Small intestine (tissue), 7 donors: ENCODE data around the gene SV2C. TPM values are rescaled to one million over a fixed set of nuclear protein-coding genes. Genes with fewer than 3 reads are reported as not detected.

ENCODE experiments used
- DNase-seq, 2 donors: peaks; one replicate each; pipeline versions ENCODE4 v3.0.0 to v3.0.0-alpha.2; 2013
- FAIRE-seq: peaks from 2 replicates; lab custom pipeline; 2012; peaks lifted over from hg19 to GRCh38; lab: Jason Lieb, UNC
- H3K27ac ChIP-seq, 3 donors: one replicate each; pipeline ENCODE4 v1.5.1; 2013; ENCODE audit warnings: low read length in 2 of 3, mild to moderate bottlenecking in 2 of 3, control low read depth in 1 of 3, inconsistent platforms in 1 of 3, low read depth in 1 of 3, moderate library complexity in 1 of 3
- H3K27me3 ChIP-seq, 3 donors: one replicate each; pipeline ENCODE4 v1.6.1; 2013; ENCODE audit warnings: low read length in 3 of 3, inconsistent platforms in 1 of 3; ENCODE audit not compliant: control insufficient read depth in 3 of 3, insufficient read depth in 3 of 3
- H3K36me3 ChIP-seq, 3 donors: one replicate each; pipeline ENCODE4 v1.6.1; 2013; ENCODE audit warnings: low read length in 3 of 3, inconsistent platforms in 1 of 3, low read depth in 1 of 3, mild to moderate bottlenecking in 1 of 3, moderate library complexity in 1 of 3; ENCODE audit not compliant: control insufficient read depth in 3 of 3, insufficient read depth in 2 of 3
- H3K4me1 ChIP-seq, 3 donors: one replicate each; pipeline ENCODE4 v1.6.1; 2013; ENCODE audit warnings: low read length in 2 of 3, inconsistent platforms in 1 of 3, low read depth in 1 of 3, mild to moderate bottlenecking in 1 of 3, moderate library complexity in 1 of 3; ENCODE audit not compliant: control insufficient read depth in 3 of 3, insufficient read depth in 2 of 3
- H3K4me3 ChIP-seq, 3 donors: one replicate each; pipeline ENCODE4 v1.5.1; 2013; ENCODE audit warnings: low read length in 3 of 3, control low read depth in 1 of 3, inconsistent platforms in 1 of 3, low read depth in 1 of 3, mild to moderate bottlenecking in 1 of 3, moderate library complexity in 1 of 3
- H3K9me3 ChIP-seq, 2 donors: one replicate each; pipeline ENCODE4 v1.6.1; 2013; ENCODE audit warnings: low read depth in 1 of 2, low read length in 1 of 2; ENCODE audit not compliant: control insufficient read depth in 2 of 2, insufficient read depth in 1 of 2
- WGBS, 3 donors: extraction: QIAGEN DNeasy Blood & Tissue Kit; methylation state at CpG; one replicate each; pipeline ENCODE4 v1.1.7; 2013; 5-methylcytosine and 5-hydroxymethylcytosine counted together
- polyA plus RNA-seq, 4 donors: library from polyadenylated mRNA; stranded (reverse) in 3 of 4; unstranded in 1 of 4; fragments of 200-250 nt in 3 of 4; fragments of 120-200 nt in 1 of 4; gene quantifications; one replicate each; pipeline versions ENCODE4 v1.2.1 to v1.2.3, GENCODE V29; 2013
- donor health status: healthy with polysubstance abuse.
- donor health status: control.
- donor health status: control.
- donor health status: Bipolar disorder and iron deficiency.
- donor health status: healthy.

Gene SV2C
- polyA plus RNA-seq, 4 donors: 0.03 to 1.6 TPM; not detected in 2

DNA sequence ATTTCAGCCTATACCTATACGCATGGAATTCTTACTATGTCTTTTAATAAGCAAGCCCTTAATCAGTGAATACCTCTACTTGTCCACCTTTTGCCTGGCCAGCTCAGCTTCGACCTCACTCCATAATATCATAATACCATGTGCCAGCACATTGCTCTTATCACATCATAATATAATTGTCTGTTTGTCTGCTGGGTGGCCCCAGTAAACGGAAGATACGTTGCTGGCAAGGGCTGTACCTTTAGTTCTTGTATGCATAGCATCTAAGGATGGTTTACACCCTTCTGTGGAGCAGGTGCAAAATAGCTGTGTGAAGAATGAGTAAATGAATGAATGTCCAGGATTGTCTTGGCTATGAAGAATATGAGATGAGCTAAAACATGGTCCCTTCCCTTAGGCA, 29.9 kb downstream of the SV2C start:
- 37 to 68% (median 52%) methylated on average over 4 of the region's 4 CpGs for WGBS, 3 donors
- Histone ChIP-seq H3K9me3 (no peaks in the 10 kb centered on the region), H3K27ac (no peak overlapping the region), H3K4me3 (no peak overlapping the region), H3K36me3 (no peaks in the 10 kb centered on the region), H3K4me1 (peaks cover 0 to 2% (median 0%) of the 10 kb centered on the region in 3 donors), H3K27me3 (no peaks in the 10 kb centered on the region)
- FAIRE-seq (no peak), DNase-seq (peak in 1 of 2 donors; percentile 46)

- Histone ChIP-seq H3K27ac (no peak overlapping the region), H3K4me1 (peaks cover 0 to 2% (median 0%) of the 10 kb centered on the region in 3 donors), H3K9me3 (no peaks in the 10 kb centered on the region), H3K36me3 (no peaks in the 10 kb centered on the region), H3K27me3 (no peaks in the 10 kb centered on the region), H3K4me3 (no peak overlapping the region)
- DNase-seq: peak in 1 of 2 donors; percentile 56
- FAIRE-seq: no peak
- 17 to 37% (median 30%) methylated on average over 5 of the region's 5 CpGs for WGBS, 3 donors
Observed at GRCh38 chr5:76114179-76114851, 31.1 kb downstream of the SV2C start.

DNA sequence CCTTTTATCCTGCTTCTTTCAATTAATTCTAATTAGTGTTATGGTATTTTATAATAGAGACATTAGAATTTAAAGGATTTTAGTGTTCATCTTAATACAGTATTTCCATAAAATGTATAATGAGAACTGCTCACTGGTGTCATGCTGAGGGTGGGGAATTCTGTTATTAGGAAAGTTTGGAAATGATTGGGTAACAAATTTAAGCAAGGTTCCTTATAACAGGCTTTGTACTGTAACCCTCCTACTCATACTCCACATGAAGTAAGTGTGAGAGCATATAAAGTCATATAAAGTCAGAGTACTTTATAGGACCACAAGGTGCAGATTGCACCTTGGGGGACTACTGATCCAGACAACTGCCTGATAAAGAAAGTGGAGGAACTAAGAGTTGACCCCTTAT, 42.2 kb downstream of the SV2C start:
- no peak overlapping the region for H3K4me3 ChIP-seq
- DNase-seq: no peak
- no peak overlapping the region for H3K27ac ChIP-seq
- no peaks in the 10 kb centered on the region for H3K4me1 ChIP-seq
- no peaks in the 10 kb centered on the region for H3K9me3 ChIP-seq
- no peaks in the 10 kb centered on the region for H3K36me3 ChIP-seq
- FAIRE-seq: no peak
- peaks cover 0 to 3% (median 0%) of the 10 kb centered on the region in 3 donors for H3K27me3 ChIP-seq

DNA sequence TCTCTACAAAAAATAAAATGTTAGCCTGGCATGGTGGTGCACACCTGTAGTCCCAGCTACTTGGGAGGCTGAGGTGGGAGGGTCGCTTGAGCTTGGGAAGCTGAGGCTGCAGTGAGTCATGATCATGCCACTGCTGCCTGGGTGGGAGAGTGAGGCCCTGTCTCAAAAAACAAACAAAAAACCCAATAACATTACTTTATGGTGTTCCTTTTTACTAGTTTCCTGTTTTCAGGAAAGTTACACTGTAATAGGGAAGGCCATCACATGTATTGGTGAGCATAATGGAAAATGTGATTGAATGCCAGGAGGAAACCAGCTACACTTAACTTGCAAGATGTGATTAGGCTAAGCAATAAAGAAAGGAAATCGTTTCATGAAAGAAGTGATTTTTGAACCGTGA, 42.7 kb downstream of the SV2C start:
- Histone ChIP-seq H3K27ac (no peak overlapping the region), H3K4me3 (no peak overlapping the region), H3K27me3 (peaks cover 0 to 3% (median 0%) of the 10 kb centered on the region in 3 donors), H3K9me3 (no peaks in the 10 kb centered on the region), H3K4me1 (no peaks in the 10 kb centered on the region), H3K36me3 (no peaks in the 10 kb centered on the region)
- 61 to 65% (median 65%) methylated on average over 3 of the region's 3 CpGs for WGBS, 3 donors
- DNase-seq (no peak), FAIRE-seq (no peak)

- Histone ChIP-seq H3K4me3 (no peak overlapping the region), H3K4me1 (no peaks in the 10 kb centered on the region), H3K27me3 (peaks cover 0 to 9% (median 0%) of the 10 kb centered on the region in 3 donors), H3K36me3 (no peaks in the 10 kb centered on the region), H3K27ac (no peak overlapping the region), H3K9me3 (no peaks in the 10 kb centered on the region)
- 6 to 54% (median 33%) methylated on average over 1 of the region's 1 CpG for WGBS, 3 donors
- FAIRE-seq: no peak
- no peak for DNase-seq
Observed at GRCh38 chr5:76134003-76134402, 50.8 kb downstream of the SV2C start.

- FAIRE-seq: no peak
- peak in 1 of 2 donors; percentile 21 for DNase-seq
- Histone ChIP-seq H3K27ac (no peak overlapping the region), H3K4me3 (no peak overlapping the region), H3K27me3 (peaks cover 0 to 9% (median 0%) of the 10 kb centered on the region in 3 donors), H3K4me1 (no peaks in the 10 kb centered on the region), H3K9me3 (no peaks in the 10 kb centered on the region), H3K36me3 (no peaks in the 10 kb centered on the region)
- 53 to 68% (median 58%) methylated on average over 1 of the region's 1 CpG for WGBS, 3 donors
Observed at GRCh38 chr5:76134646-76135045, 51.5 kb downstream of the SV2C start.

DNA sequence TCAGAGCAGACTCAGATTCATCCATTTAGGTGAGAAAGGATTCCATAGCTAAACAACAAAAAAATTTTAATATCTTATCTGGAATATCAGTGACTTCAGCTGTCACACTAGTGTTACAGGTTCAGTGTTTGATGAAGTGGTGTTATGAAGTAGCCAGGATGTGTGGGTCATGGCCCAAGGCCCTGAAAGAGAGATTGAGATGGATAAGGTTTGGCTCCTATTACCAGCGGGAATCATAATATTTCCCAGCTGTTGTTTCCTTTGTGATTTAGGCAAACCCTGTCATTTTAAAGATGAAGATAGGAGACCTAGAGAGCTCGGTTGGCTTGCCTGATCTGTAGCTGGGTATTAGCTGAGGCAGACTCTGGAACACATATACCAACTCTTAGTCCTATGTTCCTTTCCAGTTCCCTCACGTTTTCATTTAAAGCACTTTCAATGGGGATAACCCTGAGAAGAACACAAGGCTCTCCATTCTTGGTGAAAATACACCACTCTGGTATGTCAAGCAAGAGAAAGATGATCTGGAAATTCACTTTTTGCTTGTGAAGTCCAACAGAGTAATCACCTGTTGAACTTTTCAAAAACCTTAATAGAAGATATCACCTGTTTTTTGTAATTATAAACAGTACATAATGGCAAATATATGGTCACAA, 54.8 kb downstream of the SV2C start:
- Histone ChIP-seq H3K4me1 (no peaks in the 10 kb centered on the region), H3K27ac (no peak overlapping the region), H3K36me3 (no peaks in the 10 kb centered on the region), H3K9me3 (no peaks in the 10 kb centered on the region), H3K27me3 (peaks cover 0 to 5% (median 0%) of the 10 kb centered on the region in 3 donors), H3K4me3 (no peak overlapping the region)
- DNase-seq: no peak
- WGBS, 3 donors: 70 to 83% (median 75%) methylated on average over 3 of the region's 3 CpGs
- FAIRE-seq: no peak

- DNase-seq (no peak), FAIRE-seq (no peak)
- no peak overlapping the region for H3K27ac ChIP-seq
- no peaks in the 10 kb centered on the region for H3K9me3 ChIP-seq
- 55 to 72% (median 60%) methylated on average over 3 of the region's 3 CpGs for WGBS, 3 donors
- no peak overlapping the region for H3K4me3 ChIP-seq
- H3K4me1 ChIP-seq: no peaks in the 10 kb centered on the region
- H3K27me3 ChIP-seq: no peaks in the 10 kb centered on the region
- H3K36me3 ChIP-seq: no peaks in the 10 kb centered on the region
Observed at GRCh38 chr5:76143884-76144283, 60.7 kb downstream of the SV2C start.
